ENCODE results near the gene SERTAD1.

Gene SERTAD1

DNA sequence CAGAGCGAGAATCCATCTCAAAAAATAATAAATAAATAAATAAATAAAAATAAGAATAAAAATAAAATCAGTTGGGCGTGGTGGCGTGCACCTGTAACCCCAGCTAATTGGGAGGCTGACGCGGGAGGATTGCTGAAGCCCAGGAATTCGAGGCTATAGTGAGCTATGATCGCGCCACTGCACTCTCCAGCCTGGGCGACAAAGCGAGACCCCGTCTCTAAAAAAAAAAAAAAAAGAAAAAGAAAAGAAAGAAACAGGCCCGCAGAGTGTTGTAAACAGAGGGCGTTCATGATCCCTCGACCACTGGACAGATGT lies 5.4 kb downstream of the SERTAD1 start:
- TF ChIP-seq, protein P1, sequence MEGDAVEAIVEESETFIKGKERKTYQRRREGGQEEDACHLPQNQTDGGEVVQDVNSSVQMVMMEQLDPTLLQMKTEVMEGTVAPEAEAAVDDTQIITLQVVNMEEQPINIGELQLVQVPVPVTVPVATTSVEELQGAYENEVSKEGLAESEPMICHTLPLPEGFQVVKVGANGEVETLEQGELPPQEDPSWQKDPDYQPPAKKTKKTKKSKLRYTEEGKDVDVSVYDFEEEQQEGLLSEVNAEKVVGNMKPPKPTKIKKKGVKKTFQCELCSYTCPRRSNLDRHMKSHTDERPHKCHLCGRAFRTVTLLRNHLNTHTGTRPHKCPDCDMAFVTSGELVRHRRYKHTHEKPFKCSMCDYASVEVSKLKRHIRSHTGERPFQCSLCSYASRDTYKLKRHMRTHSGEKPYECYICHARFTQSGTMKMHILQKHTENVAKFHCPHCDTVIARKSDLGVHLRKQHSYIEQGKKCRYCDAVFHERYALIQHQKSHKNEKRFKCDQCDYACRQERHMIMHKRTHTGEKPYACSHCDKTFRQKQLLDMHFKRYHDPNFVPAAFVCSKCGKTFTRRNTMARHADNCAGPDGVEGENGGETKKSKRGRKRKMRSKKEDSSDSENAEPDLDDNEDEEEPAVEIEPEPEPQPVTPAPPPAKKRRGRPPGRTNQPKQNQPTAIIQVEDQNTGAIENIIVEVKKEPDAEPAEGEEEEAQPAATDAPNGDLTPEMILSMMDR (IDR thresholded peaks at IDR 0.05; ENCODE audit: insufficient read depth, low read length, missing control alignments), result no peak
- CTCF ChIA-PET, result interaction anchor here (0.8 to 5.0 kb wide), 24 partner anchors 9 to 214 kb away, joined by 3 to 62 read pairs (median 5); partner anchors contain the start of genes BLVRB and SERTAD3
- no peak for DNase-seq (ENCODE audit: low read depth, low spot score)
- peak overlapping the region; percentile 68 for H3K4me3 ChIP-seq (ENCODE audit: low read depth, low read length)
- POLR2A ChIA-PET, result interaction anchor here (0.7 to 1.9 kb wide), 10 partner anchors 9 to 213 kb away, joined by 3 to 9 read pairs (median 4); partner anchors contain the start of genes BLVRB and SERTAD3

DNA sequence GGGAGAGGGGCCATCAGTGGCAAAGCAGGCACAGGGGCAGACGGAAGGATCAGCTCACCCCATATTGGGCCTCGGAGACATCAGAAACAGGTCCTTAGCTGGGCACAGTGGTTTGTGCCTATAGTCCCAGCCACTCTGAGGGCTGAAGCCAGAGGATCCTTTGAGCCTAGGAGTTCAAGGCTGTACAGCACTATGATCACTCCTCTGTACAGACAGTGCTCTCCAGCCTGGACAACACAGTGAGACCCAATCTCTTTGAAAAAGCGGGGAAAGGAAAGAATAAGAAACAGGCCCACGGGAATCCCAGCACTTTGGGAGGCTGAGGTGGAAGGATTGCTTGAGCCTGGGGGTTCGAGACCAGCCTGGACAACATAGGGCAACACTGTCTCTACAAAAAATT lies 6.0 kb downstream of the SERTAD1 start:
- H3K4me3 ChIP-seq (ENCODE audit: low read depth, low read length), result no peak overlapping the region
- ChIA-PET POLR2A (interaction anchor here (0.7 to 1.9 kb wide), 3 partner anchors 14 to 55 kb away, joined by 3 to 9 read pairs (median 9); partner anchors contain the start of gene SERTAD3), CTCF (interaction anchor here (0.7 to 5.0 kb wide), 17 partner anchors 11 to 215 kb away, joined by 3 to 62 read pairs (median 6); partner anchors contain the start of genes BLVRB and SERTAD3)
- DNase-seq (ENCODE audit: low read depth, low spot score), result no peak
- TF ChIP-seq, protein P1 (IDR thresholded peaks at IDR 0.05; ENCODE audit: insufficient read depth, low read length, missing control alignments), result no peak

DNA sequence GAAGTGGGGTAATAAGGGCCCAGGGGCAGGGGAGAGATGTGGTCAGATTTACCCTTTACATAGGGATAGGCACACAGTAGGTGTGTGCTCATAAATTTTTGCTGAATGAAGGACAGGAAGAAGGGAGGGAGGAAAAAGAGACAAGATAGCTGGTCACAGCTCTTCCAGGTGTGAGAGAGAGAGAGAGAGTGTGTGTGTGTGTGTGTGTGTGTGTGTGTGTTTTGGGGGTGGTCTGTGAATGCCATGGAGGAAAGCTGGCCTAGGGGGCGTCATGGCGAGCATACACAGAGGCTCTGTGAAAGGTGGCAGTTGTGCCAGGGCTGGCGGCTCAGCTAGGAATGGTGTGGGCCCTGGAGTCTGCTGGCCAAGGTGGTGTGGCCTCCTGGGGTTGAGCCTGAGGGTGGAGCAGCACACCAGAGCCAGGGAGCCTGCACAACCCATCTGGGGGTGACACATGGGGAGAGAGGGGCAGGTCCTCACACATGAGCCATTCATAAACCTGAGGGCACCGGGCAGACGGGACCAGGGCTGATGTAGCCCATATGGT lies 6.7 kb downstream of the SERTAD1 start:
- ChIA-PET CTCF (interaction anchor here (0.5 to 5.0 kb wide), 5 partner anchors 10 to 123 kb away, joined by 3 to 62 read pairs (median 7); partner anchors contain the start of gene BLVRB), POLR2A (no interaction called here)
- no peak overlapping the region for H3K4me3 ChIP-seq (ENCODE audit: low read depth, low read length)
- no peak for DNase-seq (ENCODE audit: low read depth, low spot score)
- TF ChIP-seq, protein P1 (IDR thresholded peaks at IDR 0.05; ENCODE audit: insufficient read depth, low read length, missing control alignments), result no peak

DNA sequence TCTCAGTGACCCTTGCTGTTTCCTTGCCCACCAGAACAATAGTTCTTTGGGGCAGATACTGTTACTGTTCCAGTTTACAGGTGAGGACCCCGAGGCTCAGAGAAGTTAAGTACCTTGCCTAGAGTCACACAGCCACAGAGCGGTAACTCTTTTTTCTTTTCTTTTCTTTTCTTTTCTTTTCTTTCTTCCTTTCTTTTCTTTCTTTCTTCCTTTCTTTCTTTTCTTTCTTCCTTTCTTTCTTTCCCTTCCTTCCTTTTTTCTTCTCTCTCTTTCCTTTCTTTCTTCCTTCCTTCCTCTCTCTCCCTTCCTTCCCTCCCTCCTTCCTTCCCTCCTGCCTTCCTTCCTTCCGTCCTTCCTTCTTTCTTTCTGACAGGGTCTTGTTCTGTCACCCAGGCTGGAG lies 7.8 kb downstream of the SERTAD1 start:
- no peak overlapping the region for H3K4me3 ChIP-seq (ENCODE audit: low read depth, low read length)
- no peak for DNase-seq (ENCODE audit: low read depth, low spot score)
- TF ChIP-seq, protein P1 (IDR thresholded peaks at IDR 0.05; ENCODE audit: insufficient read depth, low read length, missing control alignments), result no peak
- CTCF ChIA-PET, result interaction anchor here (1.3 kb wide), 1 partner anchor 217 kb away, joined by 3 read pairs; no protein-coding TSS in a partner anchor
- POLR2A ChIA-PET, result interaction anchor here (0.6 to 1.2 kb wide), 2 partner anchors 10 to 894 kb away, joined by 3 to 4 read pairs; no protein-coding TSS in a partner anchor

DNA sequence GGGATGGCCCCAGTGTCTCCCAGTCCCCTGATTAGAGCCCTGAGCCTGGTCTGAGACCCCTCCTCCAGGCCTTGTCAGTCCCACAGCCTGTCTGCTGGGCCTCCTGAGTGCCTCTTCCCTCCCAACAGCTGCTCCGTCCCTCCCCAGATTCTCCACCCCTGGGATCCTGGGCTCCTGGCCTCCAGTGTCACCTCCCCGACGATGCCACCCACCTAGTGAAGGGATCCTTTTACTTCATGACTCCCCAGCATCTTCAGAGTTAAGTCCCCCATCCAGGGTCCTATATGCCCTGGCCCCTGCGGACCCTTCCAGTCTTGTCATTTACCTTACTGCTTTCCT lies 8.2 kb downstream of the SERTAD1 start:
- H3K4me3 ChIP-seq (ENCODE audit: low read depth, low read length), result no peak overlapping the region
- TF ChIP-seq, protein P1 (IDR thresholded peaks at IDR 0.05; ENCODE audit: insufficient read depth, low read length, missing control alignments), result no peak
- no peak for DNase-seq (ENCODE audit: low read depth, low spot score)
- CTCF ChIA-PET, result interaction anchor here (0.6 to 1.3 kb wide), 2 partner anchors 113 to 217 kb away, joined by 3 read pairs; no protein-coding TSS in a partner anchor
- POLR2A ChIA-PET, result interaction anchor here (1.2 kb wide), 1 partner anchor 9 kb away, joined by 3 read pairs; no protein-coding TSS in a partner anchor

DNA sequence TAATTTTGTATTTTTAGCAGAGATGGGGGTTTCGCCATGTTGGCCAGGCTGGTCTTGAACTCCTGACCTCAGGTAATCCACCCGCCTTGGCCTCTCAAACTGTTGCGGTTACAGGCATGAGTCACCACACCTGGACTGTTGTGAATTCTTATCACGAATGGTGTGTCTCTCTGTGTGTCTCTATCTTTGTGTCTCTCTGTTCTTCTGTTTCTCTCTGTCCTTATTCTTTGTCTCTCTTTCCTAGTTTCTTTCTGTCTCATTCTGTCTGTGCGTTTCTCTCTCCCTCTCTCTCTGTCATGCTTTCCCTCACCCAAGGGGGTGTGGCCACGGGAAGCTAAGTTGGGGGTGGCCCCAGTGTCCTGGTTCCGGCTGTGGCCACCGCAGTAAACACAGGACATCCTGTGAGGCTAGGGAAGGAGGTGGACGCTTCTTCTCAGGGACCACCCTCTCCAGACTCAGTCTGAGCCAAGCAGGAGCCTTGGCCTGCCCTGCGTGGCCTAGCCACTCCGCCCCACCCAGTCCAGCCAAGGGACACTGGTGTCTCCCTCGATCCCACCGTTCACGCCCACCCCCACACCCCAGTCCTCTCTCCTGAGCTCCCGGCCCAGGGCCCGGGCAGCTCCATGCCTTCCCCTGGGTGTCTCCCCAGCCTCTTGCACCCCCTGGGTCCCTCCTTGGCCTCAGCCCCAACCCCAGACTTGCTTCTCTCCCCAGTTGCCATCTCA lies 8.7 kb downstream of the SERTAD1 start:
- no peak overlapping the region for H3K4me3 ChIP-seq (ENCODE audit: low read depth, low read length)
- ChIA-PET CTCF (interaction anchor here (0.6 to 1.6 kb wide), 6 partner anchors 7 to 218 kb away, joined by 3 to 5 read pairs (median 3); partner anchors contain the start of gene SERTAD1), POLR2A (interaction anchor here (1.2 kb wide), 1 partner anchor 9 kb away, joined by 3 read pairs; no protein-coding TSS in a partner anchor)
- no peak for DNase-seq (ENCODE audit: low read depth, low spot score)
- TF ChIP-seq, protein P1 (IDR thresholded peaks at IDR 0.05; ENCODE audit: insufficient read depth, low read length, missing control alignments), result no peak

Data from AG04449 (cell line).